Measurements from ENCODE around the gene RTEL1.

GRCh38 chr20:63619505-63619904 lies 38.6 kb upstream of the RTEL1 start:
- TF ChIP-seq EP300 (IDR thresholded peaks at IDR 0.05) (no peak), POLR2AphosphoS5 (IDR thresholded peaks at IDR 0.05) (no peak)

Data from gastroesophageal sphincter (tissue), 2 donors.